H1 (cell line): ENCODE measurements around the gene SLC12A6. TPM values are rescaled to one million over a fixed set of nuclear protein-coding genes. Genes with fewer than 3 reads are reported as not detected.

ENCODE experiments used
- CTCF ChIA-PET: fragments of 300-600 bp; sonication (Branson Sonifier 250); formaldehyde crosslinking; loops from one replicate; lab custom pipeline; 2021; ENCODE audit not compliant: partially characterized antibody; lab: Charles Lee
- POLR2A ChIA-PET: fragments of 300-600 bp; sonication (Branson Sonifier 250); formaldehyde crosslinking; loops from one replicate; lab custom pipeline; 2021; ENCODE audit warnings: inconsistent platforms; ENCODE audit not compliant: partially characterized antibody; lab: Charles Lee
- DNase-seq, 2 experiments: peaks; one replicate each; pipeline versions ENCODE4 v3.0.0 to v3.0.0-alpha.2; 2010 to 2022; ENCODE audit warnings: low spot score in 2 of 2, low read depth in 1 of 2, mixed read lengths in 1 of 2
- FAIRE-seq: peaks from 2 replicates; lab custom pipeline; 2011; peaks lifted over from hg19 to GRCh38; lab: Jason Lieb, UNC
- H2AFZ ChIP-seq: 2 replicates; pipeline ENCODE4 v1.8.1; 2012; ENCODE audit warnings: low read length, inconsistent platforms
- H2AK5ac ChIP-seq: 2 replicates; pipeline ENCODE4 v1.6.1; 2013; ENCODE audit warnings: low read depth, low read length
- H2BK120ac ChIP-seq: replicated peaks from 2 replicates; pipeline ENCODE3; 2013; ENCODE audit warnings: low read depth, low read length, inconsistent platforms
- H2BK12ac ChIP-seq: 2 replicates; pipeline ENCODE4 v1.6.1; 2013; ENCODE audit warnings: low read depth, low read length
- H2BK15ac ChIP-seq: 2 replicates; pipeline ENCODE4 v1.6.1; 2013; ENCODE audit warnings: low read length
- H2BK20ac ChIP-seq: 2 replicates; pipeline ENCODE4 v1.6.1; 2013; ENCODE audit warnings: low read length
- H2BK5ac ChIP-seq: 2 replicates; pipeline ENCODE4 v1.6.1; 2013; ENCODE audit warnings: low read depth, low read length
- H3K14ac ChIP-seq: 2 replicates; pipeline ENCODE4 v1.6.1; 2013; ENCODE audit warnings: inconsistent platforms; ENCODE audit not compliant: insufficient read length
- H3K18ac ChIP-seq: 2 replicates; pipeline ENCODE4 v1.6.1; 2013; ENCODE audit warnings: low read length; ENCODE audit errors: extremely low read depth
- H3K23ac ChIP-seq: 2 replicates; pipeline ENCODE4 v1.6.1; 2013; ENCODE audit warnings: inconsistent platforms; ENCODE audit not compliant: insufficient read length
- H3K23me2 ChIP-seq: 2 replicates; pipeline ENCODE4 v1.6.1; 2013; ENCODE audit warnings: low read depth, low read length
- H3K27ac ChIP-seq: 2 replicates; pipeline ENCODE4 v1.6.1; 2011; ENCODE audit warnings: low read depth, low read length, inconsistent platforms
- H3K27me3 ChIP-seq, 4 experiments: replicated peaks in 1 of 4; 1 replicate in 1 of 4; 2 replicates in 3 of 4; pipeline versions ENCODE4 v1.6.1 to v1.8.1; 2011 to 2013; ENCODE audit warnings: low read length in 3 of 4, mild to moderate bottlenecking in 3 of 4, inconsistent platforms in 2 of 4, mixed read lengths in 2 of 4, moderate library complexity in 1 of 4; ENCODE audit not compliant: control insufficient read depth in 3 of 4, insufficient read depth in 3 of 4; ENCODE audit errors: extremely low read depth in 1 of 4
- H3K36me3 ChIP-seq, 4 experiments: 2 replicates each; pipeline versions ENCODE4 v1.6.1 to v1.8.1; 2011 to 2013; ENCODE audit warnings: mild to moderate bottlenecking in 4 of 4, low read length in 3 of 4, moderate library complexity in 2 of 4, control low read depth in 1 of 4, inconsistent platforms in 1 of 4; ENCODE audit not compliant: insufficient read depth in 4 of 4, control insufficient read depth in 2 of 4
- H3K4ac ChIP-seq: replicated peaks from 2 replicates; pipeline ENCODE3; 2013; ENCODE audit warnings: low read length, low read depth, mixed read lengths, inconsistent platforms; ENCODE audit not compliant: insufficient read length
- H3K4me1 ChIP-seq, 4 experiments: replicated peaks in 1 of 4; 1 replicate in 1 of 4; 2 replicates in 3 of 4; pipeline versions ENCODE4 v1.6.1 to v1.8.1; 2011 to 2013; ENCODE audit warnings: low read length in 3 of 4, inconsistent platforms in 2 of 4, mixed read lengths in 1 of 4; ENCODE audit not compliant: insufficient read depth in 4 of 4, control insufficient read depth in 3 of 4
- H3K4me2 ChIP-seq, 2 experiments: 2 replicates each; pipeline versions ENCODE4 v1.6.1 to v1.8.1; 2011 to 2013; ENCODE audit warnings: low read depth in 2 of 2, low read length in 2 of 2, control low read depth in 1 of 2, inconsistent platforms in 1 of 2, mild to moderate bottlenecking in 1 of 2; ENCODE audit not compliant: insufficient read depth in 1 of 2
- H3K4me3 ChIP-seq, 4 experiments: fragments of 200-600, 300-600 bp in 1 of 4; sonication (generic), shearing (Covaris generic), sonication (Bioruptor Twin) in 1 of 4; 2 replicates each; pipeline versions ENCODE4 v1.5.1 to v1.8.1; 2011 to 2016; ENCODE audit warnings: low read length in 4 of 4, low read depth in 3 of 4, control low read depth in 2 of 4, inconsistent platforms in 2 of 4, mild to moderate bottlenecking in 2 of 4, mixed read lengths in 1 of 4, moderate library complexity in 1 of 4; ENCODE audit not compliant: insufficient read depth in 2 of 4; ENCODE audit errors: extremely low read depth in 1 of 4
- H3K56ac ChIP-seq: replicated peaks from 2 replicates; pipeline ENCODE3; 2013; ENCODE audit warnings: low read depth, mild to moderate bottlenecking, mixed read lengths, low read length, inconsistent platforms; ENCODE audit not compliant: insufficient read length
- H3K79me1 ChIP-seq: 2 replicates; pipeline ENCODE4 v1.6.1; 2013; ENCODE audit warnings: low read depth, low read length, control low read depth
- H3K79me2 ChIP-seq, 2 experiments: 2 replicates each; pipeline versions ENCODE4 v1.6.1 to v1.8.1; 2012 to 2013; ENCODE audit warnings: low read length in 2 of 2, mild to moderate bottlenecking in 2 of 2, inconsistent platforms in 1 of 2; ENCODE audit not compliant: insufficient read depth in 2 of 2, control insufficient read depth in 1 of 2
- H3K9ac ChIP-seq, 4 experiments: replicated peaks in 1 of 4; 1 replicate in 1 of 4; 2 replicates in 3 of 4; pipeline versions ENCODE4 v1.6.1 to v1.8.1; 2011 to 2013; ENCODE audit warnings: low read depth in 3 of 4, low read length in 3 of 4, control low read depth in 2 of 4, mild to moderate bottlenecking in 2 of 4, moderate library complexity in 2 of 4, inconsistent platforms in 1 of 4; ENCODE audit errors: extremely low read depth in 1 of 4
- H3K9me3 ChIP-seq, 2 experiments: 2 replicates each; pipeline versions ENCODE4 v1.6.1 to v1.8.1; 2012 to 2013; ENCODE audit warnings: mild to moderate bottlenecking in 2 of 2, moderate library complexity in 2 of 2, control low read depth in 1 of 2, inconsistent platforms in 1 of 2, low read depth in 1 of 2, low read length in 1 of 2, mixed read lengths in 1 of 2; ENCODE audit not compliant: insufficient read depth in 2 of 2
- H4K20me1 ChIP-seq, 2 experiments: replicated peaks in 1 of 2; 2 replicates each; pipeline versions ENCODE3 to v1.8.1; 2011 to 2013; ENCODE audit warnings: inconsistent platforms in 2 of 2, low read length in 2 of 2, mild to moderate bottlenecking in 1 of 2; ENCODE audit not compliant: insufficient read depth in 2 of 2, control insufficient read depth in 1 of 2
- H4K5ac ChIP-seq: 2 replicates; pipeline ENCODE4 v1.6.1; 2013; ENCODE audit warnings: low read length, low read depth, mixed read lengths, inconsistent platforms; ENCODE audit not compliant: insufficient read length
- H4K8ac ChIP-seq: 2 replicates; pipeline ENCODE4 v1.8.0; 2013; ENCODE audit warnings: mild to moderate bottlenecking, moderate library complexity, low read length, inconsistent platforms; ENCODE audit not compliant: insufficient read depth; ENCODE audit errors: extremely low read depth
- H4K91ac ChIP-seq: replicated peaks from 2 replicates; pipeline ENCODE3; 2013; ENCODE audit warnings: low read length, mixed read lengths, inconsistent platforms; ENCODE audit not compliant: insufficient read length
- CREB1 ChIP-seq: IDR thresholded peaks from 2 replicates; pipeline ENCODE4 v1.6.1; 2012; ENCODE audit warnings: inconsistent platforms
- JUN ChIP-seq: IDR thresholded peaks from 2 replicates; pipeline ENCODE4 v1.6.1; 2011; ENCODE audit warnings: low read depth, mild to moderate bottlenecking, improper control_type of control experiment, low read length
- MAX ChIP-seq: IDR thresholded peaks from 2 replicates; pipeline ENCODE4 v1.6.1; 2012; ENCODE audit warnings: inconsistent platforms
- NRF1 ChIP-seq: IDR thresholded peaks from 2 replicates; pipeline ENCODE4 v1.6.1; 2011; ENCODE audit warnings: mild to moderate bottlenecking, low read depth, low read length, improper control_type of control experiment
- PHF8 ChIP-seq: fragments of 200-600 bp; sonication (generic); conservative IDR thresholded peaks from 2 replicates; pipeline ENCODE4 v1.7.1; 2012; ENCODE audit warnings: low read depth, mild to moderate bottlenecking, inconsistent platforms, low read length, moderate library complexity
- POLR2A ChIP-seq, 2 experiments: IDR thresholded peaks; 1 replicate in 1 of 2; 2 replicates in 1 of 2; pipeline ENCODE4 v1.6.1; 2011; ENCODE audit warnings: low read depth in 2 of 2, low read length in 2 of 2, mild to moderate bottlenecking in 2 of 2; ENCODE audit errors: control extremely low read depth in 1 of 2
- SIN3A ChIP-seq, 2 experiments: IDR thresholded peaks in 1 of 2; conservative IDR thresholded peaks in 1 of 2; 2 replicates each; pipeline ENCODE4 v1.6.1; 2011 to 2012; ENCODE audit warnings: low read length in 2 of 2, improper control_type of control experiment in 1 of 2, low read depth in 1 of 2, mild to moderate bottlenecking in 1 of 2
- SIX5 ChIP-seq: IDR thresholded peaks from 2 replicates; pipeline ENCODE4 v1.6.1; 2011; ENCODE audit warnings: mild to moderate bottlenecking, low read depth, low read length
- WGBS, 2 experiments: shearing (Covaris generic) in 1 of 2; methylation state at CpG; one replicate each; pipeline versions ENCODE4 v1.1.6 to v1.1.7; 2013 to 2015; ENCODE audit warnings: low lambda C conversion rate in 2 of 2, mixed read lengths in 2 of 2, inconsistent platforms in 1 of 2, low coverage in 1 of 2, missing lambda C conversion rate in 1 of 2; ENCODE audit not compliant: insufficient replicate concordance in 2 of 2, insufficient coverage in 1 of 2, insufficient read length in 1 of 2; ENCODE audit errors: extremely low coverage in 1 of 2, missing lambda C conversion rate in 1 of 2; 5-methylcytosine and 5-hydroxymethylcytosine counted together
- long read RNA-seq, 2 experiments: library from RNA in 1 of 2; library from capped mRNA in 1 of 2; stranded (forward); transcript quantifications; one replicate each; pipeline ENCODE4 v2.0.0, GENCODE V29; 2021; ENCODE audit warnings: inconsistent platforms in 1 of 2
- polyA minus RNA-seq, 3 experiments: library from RNA; depleted of rRNA, polyadenylated mRNA; stranded (reverse); fragments of >200 nt; gene quantifications; 1 replicate in 2 of 3; 2 replicates in 1 of 3; pipeline ENCODE4 v1.2.3, GENCODE V29; 2011
- polyA plus RNA-seq, 7 experiments: library from polyadenylated mRNA; depleted of rRNA in 3 of 7; stranded (reverse) in 5 of 7; unstranded in 2 of 7; fragments of >200 nt in 5 of 7; fragments of 200-250 nt in 2 of 7; gene quantifications; 1 replicate in 5 of 7; 2 replicates in 1 of 7; 4 replicates in 1 of 7; pipeline versions ENCODE4 v1.2.1 to v1.2.3, GENCODE V29; 2011 to 2013; ENCODE audit warnings: missing spikeins in 2 of 7, mixed read lengths in 2 of 7
- total RNA-seq: library from RNA; stranded (reverse); fragmentation: NEBNext Ultra II Directional; extraction: Animal tissue kit (Norgen Biotek cat#: 25700); gene quantifications from 2 replicates; pipeline ENCODE4 v1.2.1, GENCODE V29; 2021

The SLC12A6 gene
- total RNA-seq (11.1 and 11.3 TPM in 2 replicates), polyA plus RNA-seq (2011; rRNA removed) (8.3 and 9.2 TPM in 2 replicates), polyA minus RNA-seq (2011; rRNA and poly(A)+ RNA removed) (36.5 and 44.8 TPM in 2 replicates)
- 8.2 TPM for polyA plus RNA-seq (2011; cell fraction: cytosol; rRNA removed)
- 17.4 TPM for polyA plus RNA-seq (2011; cell fraction: nucleus; rRNA removed)
- 6.7 to 9.7 TPM (median 7.5 TPM) in 4 replicates for polyA plus RNA-seq (2012, experiment 1 of 2)
- polyA plus RNA-seq (2012, experiment 2 of 2): 0.70 TPM
- 10.6 TPM for polyA plus RNA-seq (2013, experiment 1 of 2)
- polyA plus RNA-seq (2013, experiment 2 of 2): 9.5 TPM
- polyA minus RNA-seq (2011; cell fraction: cytosol; rRNA and poly(A)+ RNA removed): 16.6 TPM
- polyA minus RNA-seq (2011; cell fraction: nucleus; rRNA and poly(A)+ RNA removed): 28.0 TPM
- long read RNA-seq, experiment 1, partial matches to known transcripts: 0 of 5 reads
- long read RNA-seq, experiment 1, other reads (novel, unspliced or antisense): 5 of 5 reads
- long read RNA-seq, experiment 2: 0 reads

GRCh38 chr15:34337557-34338306 is at the start of gene SLC12A6:
Gene SLC12A6 (minus strand): TSS chr15:34337781. CDS start chr15:34336680, 1,101 bp downstream.
- no peak within 1 kb of the TSS for H3K4ac ChIP-seq
- H3K27ac ChIP-seq: peak within 1 kb of the TSS; percentile 84; the same call in 1 of the 2 replicates
- H3K23me2 ChIP-seq: peaks cover 8% of the 10 kb centered on the region; the same call in 1 of the 2 replicates
- no peak within 1 kb of the TSS; the same call in 1 of the 2 replicates for H2BK5ac ChIP-seq
- peaks cover 2 to 13% (median 6%) of the 10 kb centered on the region in 4 experiments; a peak in 5 of 8 replicates for H3K36me3 ChIP-seq
- H4K5ac ChIP-seq: peak within 1 kb of the TSS; percentile 91
- no peak within 1 kb of the TSS for H3K23ac ChIP-seq
- no peak within 1 kb of the TSS for H2AK5ac ChIP-seq
- peaks cover 0 to 4% (median 2%) of the 10 kb centered on the region in 4 experiments; a peak in 4 of 7 replicates for H3K4me1 ChIP-seq
- peak; percentile 43 to 93 for DNase-seq
- no peak for FAIRE-seq
- 0 out of 2 replicates have a peak within 1 kb of the TSS, but pooled peaks have one; percentile 26 for H2AFZ ChIP-seq
- 3% methylated on average over 51 of the region's 78 CpGs; no CpG with 5 or more reads in 1 of the 2 experiments for WGBS, 2 experiments
- H3K9ac ChIP-seq: peak within 1 kb of the TSS; percentile 44 to 91 (median 66); a peak in 6 of 7 replicates
- H3K18ac ChIP-seq: peak within 1 kb of the TSS; percentile 15
- H2BK20ac ChIP-seq: no peak within 1 kb of the TSS
- peak within 1 kb of the TSS; percentile 77 for H3K56ac ChIP-seq
- ChIA-PET POLR2A (interaction anchor here (0.5 to 4.7 kb wide), 7 partner anchors 10 to 164 kb away, joined by 3 to 35 read pairs (median 4); partner anchors contain the start of gene LPCAT4), CTCF (interaction anchor here (0.9 to 2.1 kb wide), 4 partner anchors 9 to 29 kb away, joined by 3 to 9 read pairs (median 4); partner anchors contain the start of gene LPCAT4)
- peak within 1 kb of the TSS; percentile 89; the same call in 1 of the 2 replicates for H4K8ac ChIP-seq
- H3K4me2 ChIP-seq: peak within 1 kb of the TSS; percentile 72 to 98
- H4K20me1 ChIP-seq: no peaks in the 10 kb centered on the region
- no peak within 1 kb of the TSS for H4K91ac ChIP-seq
- no peaks in the 10 kb centered on the region for H3K27me3 ChIP-seq
- H3K79me1 ChIP-seq: peaks cover 4% of the 10 kb centered on the region; the same call in 1 of the 2 replicates
- no peak within 1 kb of the TSS for H2BK15ac ChIP-seq
- H3K4me3 ChIP-seq: peak within 1 kb of the TSS; percentile 65 to 86 (median 74)
- H3K14ac ChIP-seq: no peak within 1 kb of the TSS
- H3K9me3 ChIP-seq: no peaks in the 10 kb centered on the region
- H2BK12ac ChIP-seq: no peak within 1 kb of the TSS
- no peak within 1 kb of the TSS for H2BK120ac ChIP-seq
- H3K79me2 ChIP-seq: peaks cover 0 to 18% of the 10 kb centered on the region in 2 experiments; a peak in 3 of 4 replicates
- TF ChIP-seq SIX5 (peak; percentile 51; the same call in 1 of the 2 replicates), JUN (no peak), MAX (peak; percentile 19; the same call in 1 of the 2 replicates), PHF8 (peak; percentile 75), CREB1 (peak; percentile 74; the same call in 1 of the 2 replicates), NRF1 (peak; percentile 64), POLR2A (IDR thresholded peaks at IDR 0.05; ENCODE audit: control extremely low read depth in 1 of 2, low read depth in 2 of 2, low read length in 2 of 2) (peak in 1 of 2 experiments; percentile 58; a peak in 2 of 3 replicates), SIN3A (conservative IDR thresholded peaks at IDR 0.05 in 1 of 2, IDR thresholded peaks at IDR 0.05 in 1 of 2; ENCODE audit: low read depth in 1 of 2, low read length in 2 of 2) (peak; percentile 89 to 94; a peak in 3 of 4 replicates)
